HuH-7 (cell line): ENCODE data around the gene MAGEC3.
"Not testable (repeated sequence)": the region's sequence is repeated elsewhere in the genome, so short reads cannot be mapped to it uniquely, and the experiment has no call there.

Experiments used
- DNase-seq: peaks from one replicate; pipeline ENCODE4 v3.0.0; 2011; ENCODE audit warnings: low spot score

Gene MAGEC3

GRCh38 chrX:141838016-141838415, at the start of gene MAGEC3:
Gene MAGEC3, plus strand, starts transcription at chrX:141838316. Its CDS starts 0 bp downstream, at chrX:141838316.
- no peak for DNase-seq

DNA sequence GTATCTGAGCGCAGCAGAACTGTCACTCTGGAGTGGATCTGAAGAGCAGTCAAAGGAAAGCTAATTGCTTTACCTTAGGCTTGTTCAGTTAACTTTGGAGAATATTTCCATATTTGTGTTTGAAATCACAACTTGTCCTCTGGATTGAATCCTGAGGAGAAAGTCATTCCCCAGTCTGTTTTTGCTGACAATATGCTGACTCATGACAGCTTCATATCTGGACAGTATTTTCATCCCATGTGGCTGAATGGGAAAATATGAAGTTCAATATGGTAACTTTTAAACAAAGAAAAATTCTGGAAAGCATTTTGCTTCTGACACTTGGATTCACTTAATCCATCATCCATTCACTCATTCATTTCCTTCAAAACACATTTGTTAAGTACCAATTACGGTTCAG, 46.3 kb upstream of the MAGEC3 start:
- DNase-seq: no peak

- DNase-seq: no peak
Observed at GRCh38 chrX:141811438-141811837, 26.7 kb upstream of the MAGEC3 start.

DNA sequence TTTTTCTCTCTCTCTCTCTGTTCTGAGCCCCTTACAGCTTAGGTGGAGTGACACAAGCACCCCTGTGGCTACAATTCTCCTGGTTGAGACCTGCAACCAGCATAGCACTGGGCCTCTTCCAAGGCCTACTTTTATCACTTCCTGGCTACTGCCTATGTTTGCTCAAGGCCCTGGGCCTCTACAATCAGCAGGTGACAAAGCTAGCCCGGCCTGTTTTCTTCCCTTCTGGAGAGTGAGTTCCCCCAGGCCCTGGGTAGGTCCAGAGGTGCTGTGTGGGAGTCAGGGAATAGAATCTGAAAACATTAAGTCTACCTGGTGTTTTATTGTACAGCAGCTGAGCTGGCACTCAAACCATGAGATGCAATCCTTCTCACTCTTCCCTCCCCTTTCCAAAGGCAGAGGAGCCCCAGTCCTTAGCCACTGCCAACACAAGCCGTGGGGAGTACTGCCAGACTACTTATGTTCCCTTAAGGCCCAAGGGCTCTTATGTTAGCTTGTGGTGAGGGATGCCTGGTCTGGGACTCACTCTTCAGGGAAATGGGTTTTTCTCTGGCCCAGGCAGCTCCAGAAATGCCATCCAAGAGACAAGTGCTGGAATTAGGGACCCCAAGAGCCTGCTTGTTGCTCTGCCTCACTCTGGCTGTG, 23.8 kb upstream of the MAGEC3 start:
- DNase-seq: no peak

GRCh38 chrX:141815904-141816303, 22.2 kb upstream of the MAGEC3 start:
- no peak for DNase-seq

DNA sequence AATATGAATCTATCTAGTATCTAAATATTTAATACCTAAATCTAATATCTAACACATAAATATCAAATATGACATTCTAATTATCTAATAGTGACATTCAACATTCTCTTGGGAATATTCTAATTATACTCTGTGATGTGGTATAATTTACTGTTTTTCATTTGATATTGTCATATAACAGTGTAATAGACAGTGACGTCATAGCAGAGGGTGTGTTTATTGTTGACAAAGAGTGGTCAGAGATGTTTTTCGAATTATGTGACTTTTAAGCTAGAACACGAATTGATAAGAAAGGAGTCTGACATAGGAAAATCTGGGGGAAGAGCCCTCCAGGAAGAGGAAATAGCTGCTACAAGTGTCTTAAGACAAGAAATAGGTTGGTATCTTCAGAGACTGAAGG, 5.9 kb upstream of the MAGEC3 start:
- no peak for DNase-seq

DNA sequence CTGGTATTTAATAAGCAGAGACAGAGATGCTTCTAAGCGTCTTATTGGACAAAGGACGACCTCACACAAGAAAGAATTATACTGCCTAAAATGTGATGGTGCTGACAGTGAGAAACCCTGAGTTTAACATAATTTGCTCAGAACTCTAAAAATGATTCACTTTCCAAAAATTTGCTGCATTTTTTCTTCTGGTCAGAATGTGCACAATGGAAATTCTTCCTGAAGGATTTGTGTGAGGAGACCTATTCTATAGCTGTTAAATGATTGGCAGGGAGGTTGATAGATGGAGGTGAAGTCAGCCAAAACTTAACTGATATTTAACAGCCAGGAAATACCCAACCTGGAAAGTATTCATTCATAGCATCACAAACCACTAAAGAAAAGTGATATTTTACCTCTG, 1.7 kb downstream of the MAGEC3 start:
- DNase-seq: no peak

DNA sequence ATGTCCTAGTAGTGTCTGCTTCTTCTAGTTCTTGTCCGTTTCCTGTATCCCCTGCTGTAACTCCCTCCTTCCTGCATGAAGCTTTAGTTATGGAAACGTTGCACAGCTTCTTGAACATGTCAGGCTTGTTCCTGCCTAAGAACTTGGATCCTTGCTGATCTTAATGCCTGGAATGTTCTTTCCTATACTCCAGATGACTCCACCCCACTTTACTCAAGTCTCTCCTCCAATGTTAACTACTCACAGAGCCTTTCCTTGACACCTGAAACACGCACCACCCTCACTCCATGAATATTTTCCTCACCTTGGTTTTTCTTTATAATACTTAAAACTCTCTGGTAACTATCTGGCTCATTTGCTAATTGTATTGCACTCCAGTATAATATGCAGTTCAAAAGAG, 19.4 kb downstream of the MAGEC3 start:
- DNase-seq: no peak

DNA sequence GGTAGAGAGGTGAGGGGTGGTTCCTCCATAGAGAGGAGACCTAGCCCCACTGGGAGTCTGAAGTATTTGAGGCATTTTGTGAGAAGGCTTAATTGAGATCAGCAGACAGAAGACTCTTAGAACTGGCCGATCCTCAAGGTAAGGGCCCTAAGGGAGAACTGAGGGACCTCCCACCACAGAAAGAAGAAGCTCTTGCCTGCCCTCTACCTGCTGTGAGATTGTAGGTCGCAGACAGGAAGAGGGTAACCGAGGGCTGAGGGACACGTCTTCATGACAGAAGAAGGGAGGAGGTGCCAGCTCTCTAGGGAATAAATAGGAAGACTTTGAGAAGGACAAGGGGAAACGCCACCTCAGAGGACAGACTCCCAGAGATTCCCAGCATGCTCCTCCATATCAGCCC, 41.5 kb downstream of the MAGEC3 start:
- DNase-seq: no peak

DNA sequence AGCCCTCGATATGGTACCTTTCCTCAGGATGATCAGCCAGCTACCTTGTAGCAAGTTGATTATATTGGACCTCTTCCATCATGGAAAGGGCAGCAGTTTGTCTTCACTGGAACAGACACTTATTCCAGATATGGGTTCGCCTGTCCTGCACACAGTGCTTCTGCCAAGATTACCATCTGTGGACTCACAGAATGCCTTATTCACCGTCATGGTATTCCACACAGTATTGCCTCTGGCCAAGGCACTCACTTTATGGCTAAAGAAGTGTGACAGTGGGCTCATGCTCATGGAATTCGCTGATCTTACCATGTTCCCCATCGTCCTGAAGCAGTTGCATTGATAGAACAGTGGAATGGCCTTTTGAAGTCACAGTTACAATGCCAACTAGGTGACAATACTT, 50.7 kb downstream of the MAGEC3 start:
- DNase-seq: not testable (repeated sequence)

GRCh38 chrX:141894733-141895132, 56.6 kb downstream of the MAGEC3 start:
- DNase-seq: no peak

DNA sequence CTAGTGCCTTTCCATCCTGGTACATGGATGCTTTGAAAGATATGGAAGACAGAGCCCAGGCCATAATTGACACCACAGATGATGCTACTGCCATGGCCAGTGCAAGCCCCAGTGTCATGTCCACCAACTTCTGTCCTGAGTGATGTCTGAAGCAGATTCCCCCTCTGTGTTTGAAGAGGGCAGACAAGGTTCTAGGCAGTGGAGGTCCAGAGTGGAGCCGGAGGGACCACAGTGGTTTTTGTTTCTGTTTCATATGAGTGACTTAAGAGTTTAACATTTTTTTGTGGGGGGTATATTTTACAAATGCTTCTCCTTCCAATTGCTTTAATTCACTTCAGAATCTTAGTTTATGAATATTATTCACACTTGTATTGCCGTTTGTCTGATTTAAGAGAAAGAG, 59.6 kb downstream of the MAGEC3 start:
- DNase-seq: no peak

GRCh38 chrX:141902366-141902765, 64.2 kb downstream of the MAGEC3 start:
- no peak for DNase-seq

DNA sequence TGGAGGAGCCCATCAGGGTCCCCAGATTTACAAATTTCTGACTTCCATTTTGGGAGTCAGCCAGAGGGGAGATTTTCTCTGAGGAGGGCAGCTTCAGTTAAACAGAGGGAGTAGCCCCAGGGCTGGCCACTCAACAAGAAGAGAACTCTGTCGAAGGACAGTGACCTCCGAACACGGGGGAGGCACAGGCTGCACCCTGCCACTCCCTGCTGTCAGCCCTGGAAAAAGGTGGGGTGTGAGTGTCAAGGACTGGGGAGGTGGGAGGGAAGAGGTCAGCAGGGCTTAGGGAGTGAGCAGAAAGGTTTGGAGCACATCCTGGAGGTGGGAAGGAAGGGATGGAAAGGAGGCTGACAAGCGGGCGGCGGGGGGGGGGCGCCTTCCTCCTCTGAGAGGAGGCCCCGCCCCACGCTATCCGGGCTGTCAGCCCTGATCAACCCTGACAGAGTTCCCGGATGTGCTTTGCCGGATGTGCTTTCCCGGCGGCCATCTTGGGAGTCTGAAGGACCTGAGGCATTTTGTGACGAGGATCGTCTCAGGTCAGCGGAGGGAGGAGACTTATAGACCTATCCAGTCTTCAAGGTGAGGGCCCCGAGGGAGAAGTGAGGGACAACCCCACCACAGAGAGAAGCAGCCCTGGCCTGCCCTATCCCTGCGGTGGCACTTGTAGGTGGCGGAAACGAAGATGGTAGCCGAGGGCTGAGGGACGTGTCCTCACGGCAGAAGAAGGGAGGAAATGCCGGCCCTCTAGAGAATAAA, 65.5 kb downstream of the MAGEC3 start, which contains the start of gene MAGEC1:
Gene MAGEC1 (plus strand): TSS at position 495 of the 756 bp plus-strand sequence. CDS start 1,179 bp downstream, outside the sequence.
- DNase-seq: no peak

DNA sequence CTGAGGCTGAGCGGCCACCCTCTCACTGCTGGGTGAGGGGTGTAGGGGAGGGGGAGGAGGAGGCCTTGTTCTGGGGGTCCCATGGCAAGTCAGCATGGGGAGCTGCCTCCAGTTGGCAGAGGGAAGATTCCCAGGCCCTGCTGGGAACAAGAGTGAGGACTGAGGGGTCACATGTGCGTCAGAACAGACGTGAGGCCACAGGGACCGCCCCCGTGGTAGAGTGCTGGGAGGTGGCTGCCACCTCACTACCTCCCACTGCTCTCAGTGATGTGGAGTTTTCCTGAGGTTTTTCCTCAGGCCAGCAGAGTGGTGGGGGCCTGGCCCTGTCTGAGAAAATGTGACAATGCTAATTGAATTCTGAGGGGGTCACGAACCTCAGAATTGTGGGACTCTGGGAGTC, 66.1 kb downstream of the MAGEC3 start:
- no peak for DNase-seq

DNA sequence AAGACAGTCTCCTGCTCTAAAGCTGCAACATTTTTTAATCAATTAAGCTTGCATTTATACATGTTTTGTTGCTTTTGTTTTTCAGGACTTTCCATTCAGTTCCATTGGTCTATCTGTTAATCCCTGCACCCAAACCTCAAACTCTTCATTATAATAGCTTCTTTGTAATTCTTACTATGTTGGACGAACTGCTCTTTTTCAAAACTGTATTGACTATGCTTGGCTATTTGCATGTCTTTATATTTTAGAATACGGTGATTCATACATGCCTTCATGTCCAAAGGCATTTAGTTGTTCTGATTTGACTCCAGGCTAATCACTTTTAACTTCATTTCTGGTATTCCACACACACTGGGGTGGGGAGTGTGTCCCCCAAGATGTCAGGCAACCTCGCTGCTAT, 79.7 kb downstream of the MAGEC3 start:
- no peak for DNase-seq

- no peak for DNase-seq
Observed at GRCh38 chrX:141924293-141924692, 86.2 kb downstream of the MAGEC3 start.

GRCh38 chrX:141928432-141928831, 90.3 kb downstream of the MAGEC3 start:
- no peak for DNase-seq

DNA sequence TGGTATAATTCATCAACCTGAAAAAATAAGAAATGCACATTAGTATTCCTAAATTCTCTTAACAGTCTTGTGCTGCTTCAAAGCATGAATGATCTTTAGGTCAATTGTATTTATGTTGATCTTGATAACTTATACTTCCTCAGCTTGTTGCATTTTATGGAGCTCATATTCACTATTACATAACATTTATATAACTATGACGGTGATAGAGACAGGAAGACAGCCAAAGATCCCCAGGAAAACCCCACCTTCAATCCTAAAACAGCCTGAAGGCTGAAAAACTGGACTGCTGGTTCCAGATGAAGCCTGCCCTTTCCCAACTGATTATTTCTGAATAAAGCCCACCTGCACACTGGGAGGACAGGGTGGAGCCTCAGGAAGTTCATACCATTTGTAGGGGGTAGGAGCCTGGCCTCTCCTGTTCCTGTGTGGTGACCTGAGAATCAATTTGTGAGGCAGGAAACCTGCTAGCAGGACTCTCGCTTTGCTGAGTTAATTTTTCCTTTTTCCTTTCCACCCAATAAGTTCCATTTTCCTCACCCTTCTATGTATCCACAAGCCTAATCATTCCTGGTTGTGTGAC, 96.0 kb downstream of the MAGEC3 start:
- no peak for DNase-seq

DNA sequence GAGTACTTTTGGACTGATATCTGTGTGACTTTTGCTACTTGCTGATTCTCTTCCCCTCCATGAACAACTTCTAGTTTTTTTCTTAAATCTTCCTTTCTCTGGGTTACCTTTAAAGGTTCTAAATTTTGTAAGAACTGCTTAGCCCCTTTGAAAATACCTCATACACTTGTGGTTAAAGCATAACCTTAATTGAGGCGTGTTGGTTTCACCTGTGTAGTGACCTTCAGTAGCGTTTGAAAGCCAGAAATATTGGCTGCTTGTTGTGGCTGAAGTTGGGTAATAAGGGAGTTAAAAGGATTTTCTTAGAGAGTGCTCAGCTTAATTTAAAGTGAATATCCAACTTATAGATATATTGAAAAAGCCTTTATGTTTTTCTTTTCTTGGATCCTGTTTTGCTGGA, 97.5 kb downstream of the MAGEC3 start:
- no peak for DNase-seq

DNA sequence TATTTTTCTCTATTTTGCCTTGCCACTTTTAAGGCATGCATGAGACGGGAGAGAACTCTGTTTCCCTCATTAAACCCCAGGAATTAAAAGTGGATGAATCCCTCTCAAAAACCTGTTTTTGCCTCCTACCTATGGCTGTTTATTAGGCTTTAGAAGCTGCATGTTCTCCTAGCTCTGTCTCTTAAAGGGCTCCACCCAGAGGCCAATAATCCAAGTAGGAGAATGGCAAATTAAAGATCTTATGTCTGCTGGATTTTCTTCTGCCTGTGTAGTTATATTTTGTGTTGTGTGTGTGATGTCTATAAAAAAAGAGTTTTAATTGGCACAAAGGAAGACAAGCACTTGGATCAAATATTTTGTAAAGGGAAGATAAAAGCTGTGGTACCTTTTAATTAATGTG, 98.0 kb downstream of the MAGEC3 start:
- DNase-seq: no peak

DNA sequence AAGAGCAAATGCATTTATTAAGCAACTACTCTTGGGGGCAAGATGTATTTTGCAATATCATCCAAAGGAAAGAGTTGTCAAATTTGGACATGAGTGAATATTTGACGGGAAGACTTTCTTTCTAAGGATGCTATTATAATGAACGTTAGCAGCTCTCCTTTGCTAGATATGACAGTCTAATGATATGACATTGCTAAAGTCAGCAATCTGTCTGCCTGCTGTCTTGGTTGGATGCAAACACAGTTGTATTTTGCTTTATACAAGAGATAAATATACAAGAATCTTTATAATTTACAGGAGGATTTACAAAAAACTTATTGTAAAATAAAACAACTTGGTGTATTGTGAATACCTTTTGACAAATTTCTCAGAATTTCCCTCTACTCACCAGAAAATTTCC, 103.1 kb downstream of the MAGEC3 start:
- DNase-seq: no peak

- no peak for DNase-seq
Observed at GRCh38 chrX:141945426-141945825, 107.3 kb downstream of the MAGEC3 start.
